ENCODE measurements around the gene RAPSN.

The RAPSN gene

DNA sequence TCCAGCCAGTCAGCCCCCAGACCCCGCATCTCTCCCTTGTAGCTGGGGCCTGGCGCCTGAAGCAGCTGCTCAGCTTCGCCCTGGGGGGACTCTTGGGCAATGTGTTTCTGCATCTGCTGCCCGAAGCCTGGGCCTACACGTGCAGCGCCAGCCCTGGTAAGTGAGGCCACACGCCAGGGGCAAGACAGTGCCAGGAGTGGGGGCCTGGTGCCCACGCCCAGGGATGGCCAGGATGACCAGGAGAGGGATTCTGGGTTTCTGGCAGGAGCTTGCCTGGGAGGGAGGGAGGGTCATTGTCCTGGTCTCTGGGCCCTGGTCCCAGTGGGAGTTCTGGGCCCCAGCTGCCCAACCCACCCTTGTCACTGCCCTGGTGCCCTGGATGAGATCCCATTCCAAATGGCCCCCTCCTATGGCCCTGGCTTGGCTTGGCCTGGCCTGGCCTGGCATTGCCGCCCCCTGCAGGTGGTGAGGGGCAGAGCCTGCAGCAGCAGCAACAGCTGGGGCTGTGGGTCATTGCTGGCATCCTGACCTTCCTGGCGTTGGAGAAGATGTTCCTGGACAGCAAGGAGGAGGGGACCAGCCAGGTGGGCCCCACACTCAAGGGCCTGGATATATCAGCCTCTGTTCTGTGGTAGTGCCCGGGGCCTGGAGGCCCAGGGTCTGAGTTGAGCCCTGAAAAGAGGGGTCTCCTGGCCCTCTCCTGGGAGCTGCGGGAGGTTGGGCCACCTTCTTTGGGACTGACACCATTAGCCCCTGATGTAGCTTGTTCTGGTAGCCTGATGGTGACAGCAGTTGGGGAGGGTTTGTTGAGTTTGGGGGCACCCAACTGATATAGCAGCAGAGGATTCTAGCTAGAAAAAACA, 36.8 kb downstream of the RAPSN start:
- no peak overlapping the region for H3K4me3 ChIP-seq (ENCODE audit: low read depth, low read length)
- no peak for DNase-seq (ENCODE audit: low read depth)

DNA sequence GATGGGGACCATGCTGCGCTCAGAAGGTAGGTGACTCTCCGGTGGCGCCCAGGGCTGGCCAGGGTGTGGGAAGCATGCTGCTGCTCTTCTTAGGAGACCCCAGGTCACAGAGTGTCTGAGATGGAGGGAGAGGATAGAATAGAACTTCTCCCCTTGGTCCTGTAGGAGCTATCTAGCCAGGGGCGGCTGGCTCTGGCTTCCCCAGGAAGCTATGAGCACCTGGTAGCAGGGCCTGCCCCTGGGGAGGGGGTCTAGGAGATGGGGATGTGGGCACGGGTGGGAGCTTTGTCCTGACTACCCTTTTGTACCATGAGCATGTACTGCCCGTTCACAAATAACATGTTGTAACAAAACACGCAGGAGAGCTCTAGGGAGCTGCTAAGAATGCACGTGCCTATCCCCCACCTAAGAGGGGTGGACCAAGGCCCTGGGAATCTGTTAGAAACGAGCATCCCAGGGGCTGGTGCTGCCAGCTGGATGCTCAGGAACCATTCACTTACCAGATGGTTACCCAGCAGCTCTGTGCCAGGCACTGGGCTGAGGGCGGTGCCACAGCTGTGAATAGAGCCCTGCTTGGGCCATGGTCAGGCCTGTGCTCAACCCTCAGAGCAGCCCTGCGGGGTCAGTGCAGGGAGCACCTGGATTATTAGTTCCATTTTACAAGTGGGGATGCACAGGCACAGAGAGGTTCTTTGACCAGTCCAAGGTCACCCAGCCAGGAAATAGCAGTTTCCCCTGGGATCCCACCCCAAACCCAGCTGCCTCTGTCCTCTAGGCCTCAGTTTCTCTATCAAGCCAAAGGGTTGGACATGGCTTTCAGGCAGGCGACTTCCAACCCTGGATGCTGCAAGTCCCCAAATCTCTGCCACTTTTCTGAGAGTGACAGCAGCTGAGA, 38.3 kb downstream of the RAPSN start:
- no peak for DNase-seq (ENCODE audit: low read depth)
- H3K4me3 ChIP-seq (ENCODE audit: low read depth, low read length), result peak overlapping the region; percentile 75

DNA sequence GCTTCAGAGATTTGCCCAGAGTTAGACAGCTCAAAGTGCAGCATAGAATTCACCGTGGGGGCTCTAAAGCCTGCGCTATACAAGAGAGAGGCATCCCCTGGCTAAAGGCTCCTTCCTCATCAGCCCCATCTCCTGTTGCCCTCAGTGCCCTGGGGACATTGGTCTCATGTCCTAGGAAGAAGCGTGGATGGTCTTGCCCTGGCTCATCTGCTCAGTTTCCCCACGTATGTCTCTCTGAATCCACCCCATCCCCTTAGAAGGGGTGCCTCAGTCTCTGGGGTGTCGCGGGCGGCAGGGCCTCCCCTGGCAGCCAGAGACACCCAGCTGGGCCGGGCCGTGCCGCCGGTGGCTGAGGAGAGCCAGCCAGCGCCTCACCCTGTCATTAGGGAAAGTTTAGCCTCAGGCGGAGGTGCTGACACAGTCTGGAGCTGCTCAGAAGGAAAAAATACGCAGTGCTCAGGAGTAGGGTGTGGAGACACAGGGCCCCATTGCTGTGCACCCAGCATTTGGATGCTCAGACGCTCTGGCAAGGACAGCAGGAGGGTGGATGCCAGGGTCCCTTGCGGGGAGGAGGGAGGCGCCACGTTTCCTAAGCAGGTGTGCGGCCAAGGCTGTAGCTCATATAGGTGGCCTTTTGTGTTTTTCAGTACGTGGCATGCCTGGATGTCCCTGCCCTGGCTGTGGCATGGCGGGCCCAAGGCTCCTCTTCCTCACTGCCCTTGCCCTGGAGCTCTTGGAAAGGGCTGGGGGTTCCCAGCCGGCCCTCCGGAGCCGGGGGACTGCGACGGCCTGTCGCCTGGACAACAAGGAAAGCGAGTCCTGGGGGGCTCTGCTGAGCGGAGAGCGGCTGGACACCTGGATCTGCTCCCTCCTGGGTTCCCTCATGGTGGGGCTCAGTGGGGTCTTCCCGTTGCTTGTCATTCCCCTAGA, 39.2 kb downstream of the RAPSN start:
- DNase-seq (ENCODE audit: low read depth), result no peak
- peak overlapping the region; percentile 75 for H3K4me3 ChIP-seq (ENCODE audit: low read depth, low read length)

DNA sequence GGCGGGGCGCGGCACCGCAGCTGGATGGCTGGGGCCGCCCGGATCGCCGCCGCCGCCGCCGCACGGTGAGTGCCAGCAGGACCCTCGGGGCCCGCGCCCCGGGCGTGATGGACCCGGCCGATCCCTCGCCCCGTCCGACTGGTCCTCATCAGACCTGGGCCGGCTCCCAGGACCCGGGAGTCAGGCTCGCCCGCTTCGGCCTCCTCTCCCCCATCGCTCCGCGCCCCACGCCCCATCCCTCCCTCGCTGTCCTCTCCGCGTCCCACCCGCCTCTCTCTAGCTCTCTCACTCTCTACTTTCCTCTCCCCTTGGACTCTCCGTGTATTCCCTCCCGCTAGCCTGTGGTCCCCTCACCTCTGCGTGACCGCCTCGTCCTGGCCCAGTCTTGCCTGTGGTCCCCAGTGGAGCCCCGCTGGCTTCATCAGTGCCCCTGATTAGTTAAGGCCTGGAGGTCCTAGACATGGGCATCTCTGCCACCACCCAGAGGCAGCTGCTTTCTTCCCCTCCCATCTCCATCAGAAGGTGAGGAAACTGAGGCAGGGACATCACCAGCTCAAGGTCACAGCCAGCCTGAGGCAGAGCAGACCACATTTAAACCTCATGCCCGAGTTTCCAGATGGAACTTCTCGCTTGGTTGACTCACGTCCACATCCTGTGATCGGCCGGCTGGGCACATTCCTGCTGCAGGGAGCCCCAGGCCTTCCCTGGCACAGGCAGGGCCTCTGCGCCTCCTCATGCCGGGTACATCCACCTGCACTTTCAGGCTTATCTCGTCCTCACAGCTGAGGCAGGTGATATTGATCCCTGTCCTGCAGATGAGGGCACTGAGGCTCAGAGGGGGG, 40.1 kb downstream of the RAPSN start:
- peak overlapping the region; percentile 75 for H3K4me3 ChIP-seq (ENCODE audit: low read depth, low read length)
- DNase-seq (ENCODE audit: low read depth), result peak; percentile 46

DNA sequence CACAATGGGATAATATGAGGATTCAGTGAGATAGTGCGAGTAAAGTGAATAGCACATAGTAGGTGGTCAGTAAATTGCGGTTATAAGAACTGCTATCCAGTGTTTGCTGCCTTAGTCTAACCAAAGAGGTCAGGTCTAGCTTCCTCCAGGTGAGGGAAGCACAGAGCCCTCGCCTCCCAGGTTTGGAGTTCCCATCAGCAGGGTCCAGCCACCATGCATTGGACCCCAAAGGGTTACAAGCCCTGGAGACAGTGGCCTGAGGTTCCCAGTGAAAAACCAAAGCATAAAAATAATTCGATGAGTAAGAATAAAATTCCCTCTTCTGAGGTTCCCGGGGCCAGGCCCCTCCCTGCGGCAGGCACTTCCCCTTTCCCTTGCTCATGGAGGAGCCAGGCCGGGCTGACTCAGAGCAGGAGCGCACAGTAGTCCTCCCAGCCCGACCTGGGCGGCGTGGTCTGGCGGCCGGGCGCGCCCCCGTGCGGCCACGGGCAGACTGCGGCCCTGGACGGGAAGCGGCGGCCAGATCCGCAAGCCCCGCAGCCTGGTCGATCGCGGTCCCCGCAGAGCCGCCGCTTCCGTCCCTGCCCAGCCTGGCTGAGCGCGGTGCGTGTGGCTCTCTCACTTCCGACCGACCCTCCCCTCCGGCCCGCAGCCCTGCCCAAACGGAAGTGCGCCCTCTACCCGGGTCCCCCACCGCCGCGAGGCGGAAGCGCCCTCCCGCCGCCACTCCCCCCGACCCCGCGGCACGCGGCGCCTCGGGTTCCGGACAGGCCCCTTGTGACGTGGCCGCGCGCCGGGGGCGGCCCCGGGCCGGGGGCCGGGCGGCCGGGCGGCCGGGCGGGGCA, 41.0 kb downstream of the RAPSN start, which contains the start of gene SLC39A13:
Gene SLC39A13, plus strand, starts transcription at position 845 of the 845 bp plus-strand sequence. CDS start 1,505 bp downstream, outside the sequence.
- DNase-seq (ENCODE audit: low read depth), result peak; percentile 85
- H3K4me3 ChIP-seq (ENCODE audit: low read depth, low read length), result peak within 1 kb of the TSS; percentile 75

DNA sequence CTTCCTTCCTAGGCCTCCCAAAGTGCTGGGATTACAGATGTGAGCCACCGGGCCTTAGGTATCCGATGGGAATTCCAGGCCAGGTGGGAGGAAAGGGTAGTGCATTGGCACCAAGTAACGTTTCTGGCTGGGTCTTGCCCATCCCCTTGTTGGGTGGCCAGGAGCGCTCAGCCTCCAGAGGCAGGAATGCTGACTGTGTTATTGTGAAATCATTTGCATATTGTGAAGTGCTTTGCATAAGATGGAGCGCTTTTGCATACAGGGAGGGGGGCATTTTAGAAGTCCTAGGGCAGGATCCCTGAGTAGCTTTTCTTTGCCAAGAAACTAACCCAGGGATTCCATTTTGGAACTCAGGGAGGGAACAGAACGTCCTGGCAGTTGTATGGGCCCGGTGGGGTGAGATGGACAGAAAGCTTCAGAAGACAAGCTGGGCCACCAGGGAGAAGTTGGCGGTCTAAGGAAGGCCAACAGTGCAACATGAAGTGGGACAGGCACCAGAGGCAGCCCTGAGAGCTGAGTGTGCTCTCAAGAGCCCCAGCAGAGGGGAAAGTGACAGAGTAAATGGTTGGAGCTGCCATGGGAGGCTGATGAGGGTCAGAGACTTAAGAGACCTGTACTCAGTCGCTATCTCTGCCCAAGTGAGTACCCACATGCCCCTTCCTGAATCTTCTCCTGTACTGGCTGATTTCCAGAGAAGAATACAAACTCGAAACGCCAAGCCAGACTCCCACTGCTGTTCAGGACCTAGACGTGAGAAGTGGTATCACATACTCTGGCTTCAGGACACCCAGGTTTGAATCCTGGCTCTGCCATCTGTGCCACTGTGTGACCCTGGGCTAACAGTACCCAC, 41.8 kb downstream of the RAPSN start:
- DNase-seq (ENCODE audit: low read depth), result no peak
- H3K4me3 ChIP-seq (ENCODE audit: low read depth, low read length), result peak overlapping the region; percentile 60

DNA sequence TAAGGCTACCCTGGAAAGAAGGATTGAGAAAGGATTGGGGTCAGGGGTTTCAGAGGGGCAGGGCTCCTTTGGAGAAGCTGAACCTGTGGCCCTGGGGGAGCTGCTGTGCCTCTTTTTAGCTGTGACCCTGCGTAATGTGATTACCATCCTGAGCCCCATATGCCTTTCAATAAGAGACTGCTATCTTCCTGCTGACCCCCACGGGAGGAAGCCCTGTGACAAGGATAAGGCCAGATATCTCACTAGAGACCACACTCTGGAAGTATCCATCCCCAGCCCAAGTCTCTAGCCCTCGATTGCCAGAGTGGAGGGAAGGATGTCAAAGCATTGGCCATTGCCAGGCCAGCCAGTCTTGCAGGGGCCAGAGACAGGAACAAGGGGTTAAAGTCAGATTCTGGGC, 45.4 kb downstream of the RAPSN start:
- DNase-seq (ENCODE audit: low read depth), result no peak
- H3K4me3 ChIP-seq (ENCODE audit: low read depth, low read length), result no peak overlapping the region

DNA sequence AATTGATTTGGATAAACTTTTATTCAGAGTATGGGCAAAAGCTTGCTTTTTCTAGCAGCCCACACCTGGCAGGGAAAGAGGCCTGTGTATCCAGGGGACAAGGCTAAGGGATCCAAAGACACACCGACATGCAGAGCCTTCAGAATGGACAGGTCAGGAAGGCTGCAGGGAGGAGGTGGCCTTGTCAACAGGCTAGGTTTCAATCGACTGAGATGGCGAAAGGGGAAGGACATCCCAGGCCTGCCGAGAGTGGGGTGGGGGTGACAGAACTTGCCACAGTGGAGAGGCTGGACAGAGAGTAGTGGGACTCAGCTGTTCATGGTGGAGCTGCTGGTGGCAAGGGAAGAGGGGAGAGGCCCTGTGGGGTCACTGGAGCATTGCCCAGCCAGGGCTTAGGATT, 45.8 kb downstream of the RAPSN start:
- DNase-seq (ENCODE audit: low read depth), result no peak
- no peak overlapping the region for H3K4me3 ChIP-seq (ENCODE audit: low read depth, low read length)

DNA sequence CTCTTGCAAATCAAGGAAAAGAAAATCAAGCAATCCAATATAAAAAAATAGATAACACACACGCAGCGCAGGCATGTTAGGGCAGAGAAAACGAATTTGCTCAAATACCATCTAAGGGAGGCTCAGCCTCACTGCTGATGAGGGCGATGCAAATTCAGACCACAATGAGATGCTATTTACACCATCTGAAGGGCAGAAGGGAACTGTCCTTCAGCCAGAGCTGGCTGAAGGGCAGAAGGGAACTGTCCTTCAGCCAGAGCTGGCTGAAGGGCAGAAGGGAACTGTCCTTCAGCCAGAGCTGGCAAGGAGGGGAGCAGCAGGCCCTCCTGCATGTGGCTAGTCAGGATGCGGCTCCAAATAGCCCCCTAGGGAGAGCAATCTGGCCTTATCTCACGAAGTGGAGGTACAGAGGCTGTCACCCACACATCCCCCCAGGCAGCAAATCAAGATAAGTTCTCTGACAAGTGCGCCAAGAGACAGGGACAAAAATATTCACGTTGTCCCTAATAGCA, 48.1 kb downstream of the RAPSN start:
- no peak overlapping the region for H3K4me3 ChIP-seq (ENCODE audit: low read depth, low read length)
- no peak for DNase-seq (ENCODE audit: low read depth)

DNA sequence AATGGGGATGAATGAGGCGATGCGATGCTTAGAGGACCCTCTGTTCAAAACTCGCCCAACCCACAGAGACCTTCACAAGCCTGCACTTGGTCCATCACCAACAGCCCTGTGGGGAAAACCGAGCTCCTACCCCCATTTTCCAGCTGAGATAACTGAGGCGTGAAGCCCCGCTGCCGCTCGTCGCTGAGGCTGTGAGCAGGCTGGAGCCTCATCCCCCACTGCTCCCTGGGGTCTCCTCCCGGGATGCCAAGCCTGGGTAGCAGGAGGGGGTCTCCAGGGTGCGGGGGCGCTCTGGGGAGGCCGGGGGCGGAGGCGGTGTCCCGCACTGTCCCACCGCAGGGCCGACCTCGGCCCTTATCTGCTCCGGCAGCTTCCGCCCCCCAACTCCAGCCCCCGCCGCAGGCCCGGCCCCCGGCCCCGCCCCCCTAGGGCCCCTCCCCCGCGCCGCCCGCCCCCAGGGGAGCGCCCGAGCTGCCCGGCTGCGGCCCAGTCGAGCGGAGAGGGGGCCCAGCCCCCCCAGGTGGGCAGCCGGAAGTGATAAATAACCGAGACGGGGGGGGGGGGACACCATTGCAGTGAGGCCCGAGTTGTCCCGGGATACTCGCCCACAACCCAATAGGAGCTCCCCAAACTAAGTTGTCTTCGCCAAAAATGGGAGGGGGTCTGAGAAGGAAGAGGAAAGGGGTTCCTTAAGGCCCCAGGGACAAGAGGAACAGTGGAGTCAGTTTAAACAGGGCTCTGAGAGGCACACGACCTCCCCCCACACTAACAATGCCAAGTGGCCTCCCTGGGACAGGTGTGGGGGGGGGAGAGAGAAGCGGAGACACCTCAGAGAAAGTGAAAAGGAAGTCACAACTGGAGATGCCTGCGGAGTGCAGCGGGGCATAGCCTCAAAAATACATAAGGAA, 48.8 kb downstream of the RAPSN start:
- peak overlapping the region; percentile 48 for H3K4me3 ChIP-seq (ENCODE audit: low read depth, low read length)
- DNase-seq (ENCODE audit: low read depth), result no peak

DNA sequence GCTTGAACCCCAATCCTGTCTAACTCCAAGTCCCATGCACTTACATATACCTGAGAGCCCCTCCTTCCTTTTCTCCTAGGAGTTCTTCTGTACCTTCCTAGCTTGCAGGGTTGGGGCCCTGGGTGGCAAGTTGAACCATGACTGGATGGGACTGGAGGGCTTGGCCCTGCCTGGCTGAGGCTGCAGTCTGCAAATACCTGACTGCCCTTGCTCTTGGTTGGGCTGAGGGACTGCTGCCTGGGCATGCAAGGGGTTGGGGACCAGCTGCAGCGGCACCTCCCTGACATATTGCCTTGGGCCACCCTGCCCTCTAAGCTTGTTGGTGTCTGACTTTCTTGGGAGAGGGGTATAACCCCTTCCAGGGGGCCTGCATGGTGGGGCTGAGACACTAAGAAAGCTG, 50.4 kb downstream of the RAPSN start:
- DNase-seq (ENCODE audit: low read depth), result no peak
- no peak overlapping the region for H3K4me3 ChIP-seq (ENCODE audit: low read depth, low read length)

DNA sequence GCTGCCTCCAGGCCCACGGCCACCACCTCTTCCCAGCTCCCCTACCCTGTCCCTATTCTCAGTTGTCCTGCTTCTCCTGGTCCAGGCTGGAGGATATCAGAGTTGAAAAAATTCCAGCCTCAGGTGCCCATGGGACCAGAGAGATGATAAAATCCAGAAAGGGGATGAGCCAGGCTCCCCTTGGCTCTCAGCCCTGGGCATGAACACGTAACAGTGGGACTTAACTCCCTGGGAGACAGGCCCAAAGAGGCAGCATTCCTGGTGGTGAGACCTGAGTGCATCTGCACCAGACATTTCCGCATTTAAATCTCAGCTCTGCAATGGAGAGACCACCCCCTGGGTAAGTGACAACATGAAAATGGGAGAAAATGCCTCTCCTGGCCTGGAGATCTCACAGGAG, 50.9 kb downstream of the RAPSN start:
- H3K4me3 ChIP-seq (ENCODE audit: low read depth, low read length), result no peak overlapping the region

DNA sequence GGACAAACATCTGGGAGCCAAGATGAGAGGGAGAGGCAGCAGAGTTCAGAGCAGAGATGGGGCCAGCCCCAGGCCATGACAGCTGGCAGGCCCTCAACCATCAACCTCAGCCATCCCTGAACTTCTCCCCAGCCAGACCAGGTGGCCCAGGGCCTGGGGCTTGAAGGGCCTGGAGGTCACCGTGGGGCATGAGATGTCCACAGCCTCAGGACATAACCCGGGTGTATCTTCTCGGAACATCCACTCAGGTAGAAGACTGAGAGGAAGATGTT, 53.0 kb downstream of the RAPSN start:
- no peak for DNase-seq (ENCODE audit: low read depth)

More for the DNA sequence above, 50.9 kb downstream of the RAPSN start:
- no peak for DNase-seq (ENCODE audit: low read depth)

DNA sequence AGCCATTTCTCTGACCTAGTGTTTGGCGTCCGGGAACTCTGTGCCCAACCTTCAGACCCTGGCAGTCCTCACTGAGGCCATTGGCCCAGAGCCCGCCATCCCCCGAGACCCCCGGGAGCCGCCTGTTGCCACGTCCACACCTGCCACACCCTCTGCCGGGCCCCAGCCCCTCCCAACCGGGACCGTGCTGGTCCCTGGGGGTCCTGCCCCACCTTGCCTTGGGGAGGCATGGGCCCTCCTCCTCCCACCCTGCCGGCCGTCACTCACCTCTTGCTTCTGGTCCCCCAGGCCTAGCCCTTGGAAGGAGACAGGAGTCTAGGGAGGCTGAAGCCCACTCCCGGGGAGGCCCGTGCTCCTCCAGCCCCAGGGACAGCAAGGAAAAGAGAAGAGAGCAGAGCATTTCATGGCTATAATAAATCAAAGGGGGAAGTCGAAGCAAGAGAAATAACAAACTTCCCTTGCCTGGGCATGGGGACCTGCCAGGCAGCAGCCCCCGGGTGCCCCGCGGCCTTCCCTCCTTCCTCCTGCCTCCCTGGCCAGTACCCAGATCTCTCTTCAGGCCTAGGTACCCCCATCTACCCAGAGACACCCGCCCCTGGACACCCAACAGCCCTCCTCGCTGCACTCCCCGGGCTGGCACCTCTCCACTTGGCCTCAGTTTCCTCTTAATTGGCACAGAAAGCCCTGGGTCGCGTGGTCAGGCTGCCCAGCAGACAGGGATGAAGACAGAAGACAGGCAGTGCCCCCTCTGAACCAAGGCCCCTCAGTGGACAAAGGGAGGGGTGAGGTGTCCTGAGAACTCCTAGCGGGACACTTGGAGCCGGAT, 53.5 kb downstream of the RAPSN start:
- H3K4me3 ChIP-seq (ENCODE audit: low read depth, low read length), result no peak overlapping the region
- no peak for DNase-seq (ENCODE audit: low read depth)

More for the DNA sequence above, 53.0 kb downstream of the RAPSN start:
- H3K4me3 ChIP-seq (ENCODE audit: low read depth, low read length), result no peak overlapping the region

Data from skeletal muscle cell (primary cell).